Measurements from ENCODE around the gene AHNAK.

Gene AHNAK

GRCh38 chr11:62578541-62578940, 31.9 kb upstream of the AHNAK start:
- H3K4me3 ChIP-seq (ENCODE audit: control insufficient read depth in 1 of 7, extremely low read depth in 1 of 7, insufficient read depth in 4 of 7, low read depth in 2 of 7, low read length in 6 of 7), result no peak overlapping the region
- no peaks in the 10 kb centered on the region for H3K9me3 ChIP-seq (ENCODE audit: control extremely low read depth in 1 of 5, control insufficient read depth in 4 of 5, insufficient read depth in 2 of 5, low read depth in 1 of 5, low read length in 4 of 5)
- no peak for DNase-seq
- ChIA-PET POLR2A (interaction anchor here (0.5 kb wide), 1 partner anchor 149 kb away, joined by 3 read pairs; no protein-coding TSS in a partner anchor), CTCF (interaction anchor here (1.4 to 1.5 kb wide), 2 partner anchors 10 to 13 kb away, joined by 3 read pairs; no protein-coding TSS in a partner anchor)
- 98% methylated on average over 6 of the region's 11 CpGs for WGBS (ENCODE audit: insufficient coverage)
- H3K36me3 ChIP-seq (ENCODE audit: control insufficient read depth in 4 of 4, insufficient read depth in 4 of 4, low read length in 3 of 4), result peaks cover 10 to 58% (median 35%) of the 10 kb centered on the region in 4 experiments
- no peaks in the 10 kb centered on the region for H3K27me3 ChIP-seq (replicated peaks in 2 of 5; ENCODE audit: control insufficient read depth in 4 of 5, insufficient read depth in 5 of 5, low read length in 4 of 5)
- no peak overlapping the region for H3K27ac ChIP-seq (ENCODE audit: insufficient read depth in 1 of 2, low read depth in 1 of 2, low read length in 2 of 2, poor library complexity in 1 of 2, severe bottlenecking in 2 of 2)
- H3K4me1 ChIP-seq (ENCODE audit: control extremely low read depth in 1 of 4, control insufficient read depth in 4 of 4, insufficient read depth in 4 of 4, low read length in 3 of 4), result peaks cover 2 to 17% (median 17%) of the 10 kb centered on the region in 4 experiments

GRCh38 chr11:62577046-62577714, 30.6 kb upstream of the AHNAK start:
- Histone ChIP-seq H3K9me3 (ENCODE audit: control extremely low read depth in 1 of 5, control insufficient read depth in 4 of 5, insufficient read depth in 2 of 5, low read depth in 1 of 5, low read length in 4 of 5) (no peaks in the 10 kb centered on the region), H3K36me3 (ENCODE audit: control insufficient read depth in 4 of 4, insufficient read depth in 4 of 4, low read length in 3 of 4) (peaks cover 10 to 57% (median 37%) of the 10 kb centered on the region in 4 experiments), H3K27ac (ENCODE audit: insufficient read depth in 1 of 2, low read depth in 1 of 2, low read length in 2 of 2, poor library complexity in 1 of 2, severe bottlenecking in 2 of 2) (no peak overlapping the region), H3K4me3 (ENCODE audit: control insufficient read depth in 1 of 7, extremely low read depth in 1 of 7, insufficient read depth in 4 of 7, low read depth in 2 of 7, low read length in 6 of 7) (no peak overlapping the region), H3K4me1 (ENCODE audit: control extremely low read depth in 1 of 4, control insufficient read depth in 4 of 4, insufficient read depth in 4 of 4, low read length in 3 of 4) (peaks cover 8 to 26% (median 25%) of the 10 kb centered on the region in 4 experiments), H3K27me3 (replicated peaks in 2 of 5; ENCODE audit: control insufficient read depth in 4 of 5, insufficient read depth in 5 of 5, low read length in 4 of 5) (no peaks in the 10 kb centered on the region)
- no peak for DNase-seq
- CTCF ChIA-PET, result interaction anchor here (1.8 kb wide), 1 partner anchor 15 kb away, joined by 8 read pairs; the partner anchor contains the start of gene TUT1
- 84% methylated on average over 5 of the region's 12 CpGs for WGBS (ENCODE audit: insufficient coverage)
- POLR2A ChIA-PET, result interaction anchor here (0.6 kb wide), 1 partner anchor 1628 kb away, joined by 3 read pairs; no protein-coding TSS in a partner anchor

GRCh38 chr11:62575837-62576236, 29.2 kb upstream of the AHNAK start:
- no peak for DNase-seq
- POLR2A ChIA-PET, result interaction anchor here (3.3 kb wide), 1 partner anchor 16 kb away, joined by 25 read pairs; the partner anchor contains the start of gene TUT1
- CTCF ChIA-PET, result interaction anchor here (0.7 to 2.4 kb wide), 6 partner anchors 9 to 182 kb away, joined by 3 to 21 read pairs (median 3); partner anchors contain the start of genes LRRN4CL and TUT1
- Histone ChIP-seq H3K9me3 (ENCODE audit: control extremely low read depth in 1 of 5, control insufficient read depth in 4 of 5, insufficient read depth in 2 of 5, low read depth in 1 of 5, low read length in 4 of 5) (no peaks in the 10 kb centered on the region), H3K36me3 (ENCODE audit: control insufficient read depth in 4 of 4, insufficient read depth in 4 of 4, low read length in 3 of 4) (peaks cover 13 to 57% (median 40%) of the 10 kb centered on the region in 4 experiments), H3K4me1 (ENCODE audit: control extremely low read depth in 1 of 4, control insufficient read depth in 4 of 4, insufficient read depth in 4 of 4, low read length in 3 of 4) (peaks cover 10 to 38% (median 30%) of the 10 kb centered on the region in 4 experiments), H3K27me3 (replicated peaks in 2 of 5; ENCODE audit: control insufficient read depth in 4 of 5, insufficient read depth in 5 of 5, low read length in 4 of 5) (no peaks in the 10 kb centered on the region), H3K27ac (ENCODE audit: insufficient read depth in 1 of 2, low read depth in 1 of 2, low read length in 2 of 2, poor library complexity in 1 of 2, severe bottlenecking in 2 of 2) (no peak overlapping the region), H3K4me3 (ENCODE audit: control insufficient read depth in 1 of 7, extremely low read depth in 1 of 7, insufficient read depth in 4 of 7, low read depth in 2 of 7, low read length in 6 of 7) (no peak overlapping the region)
- 98% methylated on average over 9 of the region's 14 CpGs for WGBS (ENCODE audit: insufficient coverage)

- Histone ChIP-seq H3K27ac (ENCODE audit: insufficient read depth in 1 of 2, low read depth in 1 of 2, low read length in 2 of 2, poor library complexity in 1 of 2, severe bottlenecking in 2 of 2) (peak overlapping the region in 1 of 2 experiments; percentile 92), H3K27me3 (replicated peaks in 2 of 5; ENCODE audit: control insufficient read depth in 4 of 5, insufficient read depth in 5 of 5, low read length in 4 of 5) (no peaks in the 10 kb centered on the region), H3K4me3 (ENCODE audit: control insufficient read depth in 1 of 7, extremely low read depth in 1 of 7, insufficient read depth in 4 of 7, low read depth in 2 of 7, low read length in 6 of 7) (peak overlapping the region in 6 of 7 experiments; percentile 58 to 99 (median 96)), H3K36me3 (ENCODE audit: control insufficient read depth in 4 of 4, insufficient read depth in 4 of 4, low read length in 3 of 4) (peaks cover 13 to 62% (median 45%) of the 10 kb centered on the region in 4 experiments), H3K9me3 (ENCODE audit: control extremely low read depth in 1 of 5, control insufficient read depth in 4 of 5, insufficient read depth in 2 of 5, low read depth in 1 of 5, low read length in 4 of 5) (no peaks in the 10 kb centered on the region), H3K4me1 (ENCODE audit: control extremely low read depth in 1 of 4, control insufficient read depth in 4 of 4, insufficient read depth in 4 of 4, low read length in 3 of 4) (peaks cover 10 to 38% (median 30%) of the 10 kb centered on the region in 4 experiments)
- ChIA-PET CTCF (interaction anchor here (0.7 to 2.4 kb wide), 8 partner anchors 9 to 181 kb away, joined by 3 to 21 read pairs (median 4); partner anchors contain the start of genes LRRN4CL and TUT1), POLR2A (interaction anchor here (0.6 to 3.3 kb wide), 2 partner anchors 17 to 197 kb away, joined by 4 to 25 read pairs; partner anchors contain the start of gene TUT1)
- 90% methylated on average over 16 of the region's 17 CpGs for WGBS (ENCODE audit: insufficient coverage)
- DNase-seq, result no peak
Observed at GRCh38 chr11:62575156-62575555, 28.6 kb upstream of the AHNAK start.

DNA sequence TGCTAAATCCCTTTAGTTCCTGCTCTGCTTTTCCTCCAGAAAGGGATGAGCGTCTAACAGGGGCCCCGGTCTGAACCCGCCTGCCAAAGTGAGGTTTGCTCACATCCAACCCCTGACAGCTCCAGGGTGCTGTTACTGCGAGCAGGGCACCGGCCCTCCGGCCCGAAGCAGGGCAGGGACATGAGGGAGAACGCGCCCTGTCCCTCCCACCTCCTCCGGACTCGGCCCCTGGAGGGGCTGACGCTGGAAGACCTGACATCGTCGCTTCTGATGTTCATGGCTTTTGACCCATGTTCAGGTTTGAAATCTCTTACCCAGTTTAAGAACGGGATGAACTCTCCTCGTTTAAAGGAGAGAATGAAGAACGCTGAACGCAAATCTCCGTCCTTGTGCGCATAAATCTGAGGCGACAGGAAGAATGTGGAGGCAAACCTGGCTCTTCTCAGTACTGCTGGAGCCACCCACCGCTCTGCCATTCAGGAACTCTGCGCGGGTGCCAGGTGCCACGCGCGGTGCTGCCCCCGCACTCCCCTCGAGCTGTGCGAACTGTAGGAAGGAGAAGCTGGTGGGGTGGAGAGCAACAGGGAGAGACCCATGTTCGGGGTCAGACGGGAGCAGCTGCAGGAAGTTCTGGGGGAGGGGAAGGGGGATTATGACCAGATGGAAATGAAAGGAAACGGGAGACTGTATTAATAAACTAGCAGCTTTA, 27.9 kb upstream of the AHNAK start:
- ChIA-PET CTCF (interaction anchor here (0.9 to 2.4 kb wide), 11 partner anchors 9 to 181 kb away, joined by 3 to 21 read pairs (median 4); partner anchors contain the start of genes LRRN4CL and TUT1), POLR2A (interaction anchor here (1.2 to 3.3 kb wide), 2 partner anchors 17 to 27 kb away, joined by 7 to 25 read pairs; partner anchors contain the start of genes MTA2 and TUT1)
- Histone ChIP-seq H3K4me1 (ENCODE audit: control extremely low read depth in 1 of 4, control insufficient read depth in 4 of 4, insufficient read depth in 4 of 4, low read length in 3 of 4) (peaks cover 10 to 38% (median 30%) of the 10 kb centered on the region in 4 experiments), H3K9me3 (ENCODE audit: control extremely low read depth in 1 of 5, control insufficient read depth in 4 of 5, insufficient read depth in 2 of 5, low read depth in 1 of 5, low read length in 4 of 5) (no peaks in the 10 kb centered on the region), H3K27me3 (replicated peaks in 2 of 5; ENCODE audit: control insufficient read depth in 4 of 5, insufficient read depth in 5 of 5, low read length in 4 of 5) (no peaks in the 10 kb centered on the region), H3K36me3 (ENCODE audit: control insufficient read depth in 4 of 4, insufficient read depth in 4 of 4, low read length in 3 of 4) (peaks cover 14 to 64% (median 51%) of the 10 kb centered on the region in 4 experiments), H3K27ac (ENCODE audit: insufficient read depth in 1 of 2, low read depth in 1 of 2, low read length in 2 of 2, poor library complexity in 1 of 2, severe bottlenecking in 2 of 2) (peak overlapping the region; percentile 75 to 92), H3K4me3 (ENCODE audit: control insufficient read depth in 1 of 7, extremely low read depth in 1 of 7, insufficient read depth in 4 of 7, low read depth in 2 of 7, low read length in 6 of 7) (peak overlapping the region; percentile 58 to 99 (median 96))
- WGBS (ENCODE audit: insufficient coverage), result under 1% methylated on average over 24 of the region's 33 CpGs
- DNase-seq, result peak in 1 of 3 donors; percentile 31

- H3K36me3 ChIP-seq (ENCODE audit: control insufficient read depth in 4 of 4, insufficient read depth in 4 of 4, low read length in 3 of 4), result peaks cover 13 to 66% (median 52%) of the 10 kb centered on the region in 4 experiments
- H3K9me3 ChIP-seq (ENCODE audit: control extremely low read depth in 1 of 5, control insufficient read depth in 4 of 5, insufficient read depth in 2 of 5, low read depth in 1 of 5, low read length in 4 of 5), result no peaks in the 10 kb centered on the region
- H3K27me3 ChIP-seq (replicated peaks in 2 of 5; ENCODE audit: control insufficient read depth in 4 of 5, insufficient read depth in 5 of 5, low read length in 4 of 5), result no peaks in the 10 kb centered on the region
- peaks cover 10 to 38% (median 30%) of the 10 kb centered on the region in 4 experiments for H3K4me1 ChIP-seq (ENCODE audit: control extremely low read depth in 1 of 4, control insufficient read depth in 4 of 4, insufficient read depth in 4 of 4, low read length in 3 of 4)
- peak within 1 kb of the TSS; percentile 86 to 99 (median 96) for H3K4me3 ChIP-seq (ENCODE audit: control insufficient read depth in 1 of 7, extremely low read depth in 1 of 7, insufficient read depth in 4 of 7, low read depth in 2 of 7, low read length in 6 of 7)
- 1% methylated on average over 32 of the region's 46 CpGs for WGBS (ENCODE audit: insufficient coverage)
- ChIA-PET POLR2A (interaction anchor here (1.2 to 3.3 kb wide), 2 partner anchors 18 to 27 kb away, joined by 7 to 25 read pairs; partner anchors contain the start of genes MTA2 and TUT1), CTCF (interaction anchor here (0.9 to 2.4 kb wide), 7 partner anchors 8 to 179 kb away, joined by 3 to 21 read pairs (median 5); partner anchors contain the start of gene TUT1)
- DNase-seq, result peak; percentile 100
- peak within 1 kb of the TSS; percentile 88 to 95 for H3K27ac ChIP-seq (ENCODE audit: insufficient read depth in 1 of 2, low read depth in 1 of 2, low read length in 2 of 2, poor library complexity in 1 of 2, severe bottlenecking in 2 of 2)
Observed at GRCh38 chr11:62573592-62574362, 27.2 kb upstream of the AHNAK start, which contains the start of gene EEF1G. Gene EEF1G, minus strand, starts transcription at chr11:62573891. Its CDS starts 49 bp downstream, at chr11:62573842.

Data from common myeloid progenitor, CD34-positive (primary cell).